ENCODE data around the gene CCDC66. TPM values are rescaled to one million over a fixed set of nuclear protein-coding genes. Genes with fewer than 3 reads are reported as not detected.
"Not testable (repeated sequence)": the region's sequence is repeated elsewhere in the genome, so short reads cannot be mapped to it uniquely, and the experiment has no call there.

Gene CCDC66
- total RNA-seq, 2 donors from 2014 or later = 24.9 to 49.2 TPM

DNA sequence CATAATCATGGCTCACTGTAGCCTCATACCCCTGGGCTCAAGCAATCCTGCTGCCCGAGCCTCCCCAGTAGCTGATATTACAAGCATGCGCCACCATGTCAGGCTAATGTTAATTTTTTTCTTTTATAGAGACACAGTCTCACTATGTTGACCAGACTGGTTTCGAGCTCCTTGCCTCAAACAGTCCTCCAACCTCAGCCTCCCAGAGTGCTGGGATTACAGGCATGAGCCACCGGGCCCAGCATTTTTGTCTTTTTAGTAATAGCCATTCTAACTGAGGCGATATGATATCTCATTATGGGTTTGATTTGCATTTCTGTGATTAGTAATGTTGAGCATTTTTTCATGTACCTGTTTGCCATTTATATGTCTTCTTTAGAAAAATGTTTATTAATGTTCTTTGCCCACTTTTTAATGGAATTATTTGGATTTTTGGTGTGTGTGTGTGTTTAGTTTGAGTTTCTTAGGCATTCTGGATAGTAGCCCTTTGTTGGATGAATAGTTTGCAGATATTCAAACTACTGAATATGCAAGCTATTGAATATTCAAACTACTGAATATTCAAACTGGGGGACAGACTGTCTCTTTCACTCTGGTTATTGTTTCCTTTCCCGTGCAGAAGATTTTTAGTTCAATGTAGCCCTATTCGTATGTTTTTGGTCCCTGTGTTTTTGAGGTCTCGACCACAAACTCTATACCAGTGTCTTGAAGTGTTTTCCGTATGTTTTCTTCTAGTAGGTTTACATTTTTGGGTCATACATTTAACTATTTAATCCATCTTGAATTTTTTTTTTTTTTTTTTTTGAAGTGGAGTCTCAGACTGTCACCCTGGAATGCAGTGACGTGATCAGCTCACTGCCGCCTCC, 39.2 kb downstream of the CCDC66 start:
- H3K27me3 Mint-ChIP-seq = no peaks in the 10 kb centered on the region
- H3K4me3 Mint-ChIP-seq = no peak overlapping the region
- peaks cover 49% of the 10 kb centered on the region for H3K36me3 Mint-ChIP-seq
- DNase-seq (ENCODE audit: low spot score) = no peak
- H3K27ac Mint-ChIP-seq = no peak overlapping the region
- peaks cover 19 to 24% of the 10 kb centered on the region in 2 donors for H3K4me1 Mint-ChIP-seq (ENCODE audit: low read depth in 2 of 2)
- ATAC-seq = no peak
- H3K9me3 Mint-ChIP-seq = no peaks in the 10 kb centered on the region

DNA sequence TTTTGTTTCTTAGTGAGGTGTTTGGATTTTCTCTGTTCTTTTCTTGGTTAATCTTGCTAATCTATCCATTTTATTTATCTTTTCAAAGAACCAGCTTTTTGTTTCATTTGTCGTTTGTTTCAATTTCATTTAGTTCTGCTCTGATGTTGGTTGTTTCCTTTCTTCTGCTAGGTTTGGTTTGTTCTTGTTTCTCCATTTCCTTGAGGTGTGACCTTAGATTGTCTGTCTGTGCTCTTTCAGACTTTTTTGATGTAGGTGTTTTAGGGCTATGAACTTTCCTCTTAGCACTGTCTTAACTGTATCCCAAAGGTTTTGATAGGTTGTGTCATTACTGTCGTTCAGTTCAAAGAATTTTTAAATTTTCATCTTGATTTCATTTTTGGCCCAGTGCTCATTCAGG, 51.5 kb downstream of the CCDC66 start:
- Mint-ChIP-seq H3K4me3 (peak overlapping the region; percentile 4), H3K36me3 (peaks cover 55% of the 10 kb centered on the region), H3K4me1 (ENCODE audit: low read depth in 2 of 2) (peaks cover 24 to 39% of the 10 kb centered on the region in 2 donors), H3K27ac (peak overlapping the region in 1 of 2 donors; percentile 9)
- DNase-seq (ENCODE audit: low spot score); ATAC-seq; H3K27me3 Mint-ChIP-seq; H3K9me3 Mint-ChIP-seq: not testable (repeated sequence)

DNA sequence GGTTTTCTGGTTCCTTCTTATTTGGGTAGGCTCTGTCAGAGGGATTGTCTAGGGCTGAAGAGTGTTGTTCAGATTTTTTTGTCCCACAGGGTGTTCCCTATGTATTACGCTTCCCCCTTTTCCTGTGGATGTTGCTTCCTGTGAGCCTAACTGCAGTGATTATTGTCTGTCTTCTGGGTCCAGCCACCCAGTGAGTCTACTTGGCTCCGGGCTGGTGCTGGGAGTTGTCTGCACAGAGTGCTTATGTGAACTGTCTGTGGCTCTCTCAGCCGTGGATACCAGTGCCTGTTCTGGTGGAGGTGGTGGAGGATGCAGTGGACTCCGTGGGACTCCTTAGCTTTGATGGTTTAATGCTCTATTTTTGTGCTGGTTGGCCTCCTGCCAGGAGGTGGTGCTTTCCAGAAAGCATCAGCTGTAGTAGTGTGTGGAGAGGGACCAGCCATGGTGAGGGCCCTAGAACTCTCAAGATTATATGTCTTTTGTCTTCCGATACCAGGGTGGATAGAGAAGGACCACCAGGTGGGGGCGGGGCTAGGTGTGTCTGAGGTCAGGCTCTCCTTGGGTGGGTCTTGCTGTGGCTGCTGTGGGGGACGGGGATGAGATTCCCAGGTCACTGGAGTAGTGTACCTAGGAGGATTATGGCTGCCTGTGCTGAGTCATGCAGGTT, 53.8 kb downstream of the CCDC66 start:
- ATAC-seq (no peak), DNase-seq (ENCODE audit: low spot score) (no peak)
- H3K27ac Mint-ChIP-seq = no peak overlapping the region
- H3K4me1 Mint-ChIP-seq (ENCODE audit: low read depth in 2 of 2) = peaks cover 22 to 39% of the 10 kb centered on the region in 2 donors
- H3K4me3 Mint-ChIP-seq = no peak overlapping the region
- no peaks in the 10 kb centered on the region for H3K27me3 Mint-ChIP-seq
- no peaks in the 10 kb centered on the region for H3K9me3 Mint-ChIP-seq
- peaks cover 41% of the 10 kb centered on the region for H3K36me3 Mint-ChIP-seq

DNA sequence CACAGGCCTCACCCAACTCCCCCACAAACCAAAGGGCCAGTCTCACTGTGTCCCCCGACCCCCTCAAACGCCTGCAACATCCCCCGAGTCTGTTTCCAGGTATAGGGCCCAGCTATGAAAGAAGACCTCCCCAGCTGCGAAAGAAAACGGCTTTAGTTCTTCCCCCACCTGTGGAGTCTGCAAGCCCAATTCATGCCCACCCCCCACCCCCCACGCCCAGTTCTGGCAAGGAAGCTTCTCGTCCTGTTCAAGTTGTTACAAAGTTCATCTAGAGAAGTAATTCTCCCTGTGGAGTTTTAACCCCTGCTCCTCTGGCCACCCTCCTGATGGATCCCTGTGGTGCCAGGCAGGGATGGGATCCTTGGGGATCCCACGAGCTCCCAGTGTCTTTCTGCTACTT, 54.4 kb downstream of the CCDC66 start:
- Mint-ChIP-seq H3K27ac (no peak overlapping the region), H3K36me3 (peaks cover 46% of the 10 kb centered on the region), H3K4me1 (ENCODE audit: low read depth in 2 of 2) (peaks cover 24 to 43% of the 10 kb centered on the region in 2 donors), H3K27me3 (no peaks in the 10 kb centered on the region), H3K9me3 (no peaks in the 10 kb centered on the region), H3K4me3 (no peak overlapping the region)
- DNase-seq (ENCODE audit: low spot score) = no peak
- no peak for ATAC-seq

DNA sequence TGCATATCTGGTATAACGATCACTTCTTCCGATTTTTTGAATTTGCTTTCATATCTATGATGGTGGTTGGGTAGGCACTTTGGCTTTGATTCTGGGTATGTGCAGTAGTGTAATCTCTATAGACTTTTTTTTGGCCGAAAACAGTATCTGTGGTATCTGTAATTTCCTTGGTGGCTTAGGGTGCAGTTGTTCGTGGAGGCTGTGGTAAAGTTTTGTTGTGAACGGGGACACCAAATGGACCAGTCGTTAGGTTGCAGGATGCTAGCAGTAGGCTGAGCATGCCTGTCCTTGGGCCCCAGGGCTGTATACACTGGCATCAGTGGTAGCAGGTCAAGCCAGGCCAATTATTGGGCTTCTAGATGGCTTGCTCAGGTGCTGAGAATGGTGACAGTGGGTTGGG, 55.2 kb downstream of the CCDC66 start:
- no peak overlapping the region for H3K27ac Mint-ChIP-seq
- ATAC-seq (no peak), DNase-seq (ENCODE audit: low spot score) (no peak)
- H3K9me3 Mint-ChIP-seq = no peaks in the 10 kb centered on the region
- peaks cover 44% of the 10 kb centered on the region for H3K36me3 Mint-ChIP-seq
- H3K4me1 Mint-ChIP-seq (ENCODE audit: low read depth in 2 of 2) = peaks cover 27 to 45% of the 10 kb centered on the region in 2 donors
- H3K4me3 Mint-ChIP-seq = peak overlapping the region; percentile 18
- no peaks in the 10 kb centered on the region for H3K27me3 Mint-ChIP-seq

DNA sequence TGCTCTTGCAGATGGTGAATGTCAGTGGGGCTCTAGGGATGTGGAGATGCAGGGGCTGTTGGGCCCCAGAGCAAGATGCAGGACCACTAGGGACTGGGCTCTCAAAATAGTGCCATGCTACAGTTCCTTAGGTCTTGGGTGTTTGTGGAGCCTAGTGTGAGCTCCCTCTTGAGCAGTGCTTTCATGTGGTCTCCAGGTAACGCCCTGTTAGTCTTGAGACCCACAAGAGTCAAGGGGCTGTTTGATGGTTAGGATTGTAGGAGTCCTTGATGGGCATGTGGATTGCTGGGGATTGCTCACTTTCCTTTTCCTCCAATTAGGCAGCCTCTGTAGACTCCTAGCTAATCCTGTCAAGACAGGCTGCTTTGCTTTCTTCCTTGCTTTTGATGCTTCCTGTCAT, 56.0 kb downstream of the CCDC66 start:
- Mint-ChIP-seq H3K9me3 (no peaks in the 10 kb centered on the region), H3K4me1 (ENCODE audit: low read depth in 2 of 2) (peaks cover 29 to 44% of the 10 kb centered on the region in 2 donors), H3K27me3 (no peaks in the 10 kb centered on the region), H3K27ac (no peak overlapping the region), H3K36me3 (peaks cover 51% of the 10 kb centered on the region), H3K4me3 (no peak overlapping the region)
- ATAC-seq = no peak
- DNase-seq (ENCODE audit: low spot score) = no peak

DNA sequence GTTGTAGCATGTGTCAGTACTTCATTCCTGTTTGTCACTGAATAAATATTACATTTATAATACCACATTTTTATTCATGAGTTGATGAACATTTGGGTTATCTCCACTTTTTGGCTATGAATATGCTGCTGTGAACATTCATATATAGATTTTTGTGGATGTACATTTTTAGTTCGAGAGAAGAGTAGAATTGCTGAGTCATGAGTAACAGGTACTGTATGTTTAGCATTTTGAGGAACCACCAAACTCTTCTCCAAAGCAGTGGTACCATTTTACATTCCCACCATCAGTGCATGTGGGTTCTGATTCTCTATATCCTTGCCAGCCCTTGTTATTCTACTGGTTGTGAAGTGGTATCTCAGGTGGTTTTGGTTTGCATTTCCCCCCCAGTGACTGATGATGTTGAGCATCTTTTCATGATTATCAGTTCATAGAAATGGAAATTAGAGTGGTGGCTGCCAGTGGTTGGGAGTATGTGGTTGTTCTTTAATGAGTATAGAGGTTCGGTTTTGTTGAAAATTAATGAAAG, 59.6 kb downstream of the CCDC66 start:
- Mint-ChIP-seq H3K27me3 (no peaks in the 10 kb centered on the region), H3K27ac (peak overlapping the region in 1 of 2 donors; percentile 44)

DNA sequence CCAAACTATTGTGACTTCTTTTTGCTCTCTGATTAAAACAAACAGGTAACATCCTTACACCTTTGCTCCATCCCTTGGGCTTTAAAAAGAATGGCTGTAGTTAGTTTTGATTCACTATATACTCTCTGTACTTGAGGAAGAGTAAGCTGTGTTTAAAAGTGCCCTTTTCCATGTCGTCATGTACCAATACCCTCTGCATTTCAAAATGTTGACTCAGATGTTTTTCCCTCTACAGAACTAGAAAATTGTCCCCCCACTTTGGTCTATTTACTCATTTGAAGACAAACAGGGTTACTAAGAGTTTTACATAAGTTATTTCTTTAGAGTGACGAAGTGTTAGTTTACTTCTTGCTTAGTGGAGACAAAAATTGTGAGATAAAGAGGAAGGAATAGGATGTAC, 63.4 kb downstream of the CCDC66 start:
- no peaks in the 10 kb centered on the region for H3K27me3 Mint-ChIP-seq
- H3K36me3 Mint-ChIP-seq = peaks cover 44% of the 10 kb centered on the region
- H3K27ac Mint-ChIP-seq = peak overlapping the region; percentile 22 to 47
- peaks cover 11 to 23% of the 10 kb centered on the region in 2 donors for H3K4me1 Mint-ChIP-seq (ENCODE audit: low read depth in 2 of 2)
- no peaks in the 10 kb centered on the region for H3K9me3 Mint-ChIP-seq
- no peak overlapping the region for H3K4me3 Mint-ChIP-seq
- ATAC-seq (peak in 1 of 2 donors; percentile 13), DNase-seq (ENCODE audit: low spot score) (no peak)

More for the DNA sequence above, 59.6 kb downstream of the CCDC66 start:
- Mint-ChIP-seq H3K4me3 (no peak overlapping the region), H3K4me1 (ENCODE audit: low read depth in 2 of 2) (peaks cover 18 to 33% of the 10 kb centered on the region in 2 donors), H3K9me3 (no peaks in the 10 kb centered on the region), H3K36me3 (peaks cover 38% of the 10 kb centered on the region)
- ATAC-seq (no peak), DNase-seq (ENCODE audit: low spot score) (no peak)

DNA sequence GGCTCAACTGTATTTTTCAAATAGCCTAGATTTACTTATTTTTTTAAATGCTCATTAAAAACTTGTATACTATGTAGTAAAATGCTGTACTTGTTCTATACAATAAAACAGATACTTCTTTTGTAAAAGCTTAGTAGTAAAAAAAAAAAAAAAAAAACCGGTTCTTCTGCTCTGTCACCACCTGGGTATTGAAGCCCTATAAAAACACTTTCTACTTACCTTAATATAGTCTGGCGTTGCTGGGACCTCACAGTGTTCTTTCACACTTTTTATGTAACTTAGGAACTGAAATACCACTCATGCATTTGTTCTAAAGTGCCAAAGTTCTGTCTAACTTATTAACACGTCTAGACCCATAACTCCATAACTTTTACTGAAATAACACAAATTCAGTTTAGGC, 64.7 kb downstream of the CCDC66 start:
- no peak overlapping the region for H3K27ac Mint-ChIP-seq
- H3K27me3 Mint-ChIP-seq = no peaks in the 10 kb centered on the region
- no peaks in the 10 kb centered on the region for H3K9me3 Mint-ChIP-seq
- ATAC-seq = no peak
- peaks cover 36% of the 10 kb centered on the region for H3K36me3 Mint-ChIP-seq
- H3K4me1 Mint-ChIP-seq (ENCODE audit: low read depth in 2 of 2) = peaks cover 8 to 16% of the 10 kb centered on the region in 2 donors
- no peak overlapping the region for H3K4me3 Mint-ChIP-seq
- DNase-seq (ENCODE audit: low spot score) = no peak

DNA sequence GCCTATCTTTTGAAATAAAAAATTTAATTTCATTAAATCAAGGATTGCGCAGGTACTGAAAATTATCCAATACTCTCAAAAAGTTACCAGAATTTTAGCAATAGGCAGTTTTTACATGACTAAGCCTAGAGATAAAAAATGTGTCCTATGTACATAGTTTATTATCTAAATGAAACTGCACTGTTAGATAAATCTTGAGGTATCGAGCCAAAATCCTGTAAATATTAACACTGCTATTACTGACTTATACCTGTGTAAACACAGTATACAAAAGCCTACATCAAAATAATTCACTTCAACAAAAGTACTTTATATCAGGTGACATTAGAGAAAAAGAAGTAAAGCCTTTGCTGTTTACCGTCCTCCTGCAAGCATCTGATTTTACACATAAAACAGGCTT, 65.4 kb downstream of the CCDC66 start:
- H3K27ac Mint-ChIP-seq = no peak overlapping the region
- H3K9me3 Mint-ChIP-seq = no peaks in the 10 kb centered on the region
- H3K36me3 Mint-ChIP-seq = peaks cover 31% of the 10 kb centered on the region

DNA sequence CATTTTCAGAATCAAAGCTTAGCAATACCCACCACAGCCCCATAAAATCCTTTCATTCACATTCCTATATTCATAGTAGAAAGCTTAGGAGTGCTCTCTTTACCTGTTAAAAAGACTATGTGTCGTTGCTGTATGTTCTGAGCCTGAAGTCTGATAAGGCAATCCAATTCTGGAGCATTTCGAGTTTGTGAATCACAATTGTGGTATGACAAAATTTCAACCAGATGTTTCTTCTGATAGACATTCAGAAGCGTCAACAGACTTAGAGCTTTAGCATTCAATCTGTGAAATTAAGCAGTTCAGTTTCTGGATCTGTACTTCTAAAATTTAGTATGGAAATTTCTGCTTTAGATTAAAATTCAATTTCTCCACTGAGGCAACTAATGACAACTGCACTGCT, 67.8 kb downstream of the CCDC66 start:
- H3K36me3 Mint-ChIP-seq = peaks cover 25% of the 10 kb centered on the region
- H3K9me3 Mint-ChIP-seq = no peaks in the 10 kb centered on the region
- no peak overlapping the region for H3K27ac Mint-ChIP-seq
- no peaks in the 10 kb centered on the region for H3K27me3 Mint-ChIP-seq
- DNase-seq (ENCODE audit: low spot score) (no peak), ATAC-seq (no peak)
- H3K4me1 Mint-ChIP-seq (ENCODE audit: low read depth in 2 of 2) = peaks cover 6 to 8% of the 10 kb centered on the region in 2 donors
- H3K4me3 Mint-ChIP-seq = no peak overlapping the region

More for the DNA sequence above, 65.4 kb downstream of the CCDC66 start:
- H3K27me3 Mint-ChIP-seq = no peaks in the 10 kb centered on the region
- no peak for ATAC-seq
- DNase-seq (ENCODE audit: low spot score) = no peak
- H3K4me1 Mint-ChIP-seq (ENCODE audit: low read depth in 2 of 2) = peaks cover 6 to 9% of the 10 kb centered on the region in 2 donors
- no peak overlapping the region for H3K4me3 Mint-ChIP-seq

DNA sequence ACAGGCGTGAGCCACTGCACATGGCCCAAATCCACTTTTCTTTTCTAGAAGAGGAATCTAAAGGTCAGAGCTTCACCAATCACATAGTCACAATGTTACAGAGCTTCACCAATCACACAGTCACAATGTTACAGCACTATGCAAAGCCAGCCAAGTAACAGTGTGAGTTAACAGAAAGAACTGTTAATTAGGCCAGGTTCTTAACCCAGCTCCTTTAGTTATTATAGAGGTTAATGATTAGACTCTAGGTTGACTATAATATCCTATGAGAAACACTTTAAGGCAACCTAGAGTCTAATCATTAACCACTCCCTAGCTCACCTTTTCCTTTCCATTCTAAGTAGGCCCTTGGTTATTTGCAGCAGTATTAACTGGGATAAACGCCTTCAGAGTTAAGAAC, 72.1 kb downstream of the CCDC66 start:
- Mint-ChIP-seq H3K9me3 (no peaks in the 10 kb centered on the region), H3K4me1 (ENCODE audit: low read depth in 2 of 2) (peaks cover 4% of the 10 kb centered on the region in 2 donors), H3K4me3 (no peak overlapping the region), H3K36me3 (peaks cover 17% of the 10 kb centered on the region), H3K27me3 (no peaks in the 10 kb centered on the region), H3K27ac (peak overlapping the region in 1 of 2 donors; percentile 9)
- DNase-seq (ENCODE audit: low spot score) (no peak), ATAC-seq (no peak)

DNA sequence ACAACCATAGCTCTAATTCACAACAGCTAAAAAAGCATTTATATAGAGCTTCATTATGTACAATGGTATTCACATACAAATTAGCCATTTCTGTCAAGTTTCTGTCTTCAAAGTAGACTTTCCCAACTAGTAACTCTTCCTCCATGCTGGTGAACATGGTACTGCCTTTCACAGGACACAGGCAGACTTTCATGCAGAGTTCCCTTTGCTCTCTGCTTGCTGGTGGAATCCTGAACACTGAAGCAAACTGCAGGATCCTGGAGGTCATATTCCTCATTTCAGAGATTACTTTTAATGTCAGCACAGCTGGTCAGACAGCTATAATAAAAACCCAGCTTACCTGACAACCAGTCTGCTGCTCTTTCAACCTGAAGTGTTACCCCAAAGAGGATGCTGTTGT, 72.5 kb downstream of the CCDC66 start:
- no peak overlapping the region for H3K4me3 Mint-ChIP-seq
- DNase-seq (ENCODE audit: low spot score) = no peak
- peak overlapping the region in 1 of 2 donors; percentile 9 for H3K27ac Mint-ChIP-seq
- H3K36me3 Mint-ChIP-seq = peaks cover 17% of the 10 kb centered on the region
- H3K27me3 Mint-ChIP-seq = no peaks in the 10 kb centered on the region
- H3K9me3 Mint-ChIP-seq = no peaks in the 10 kb centered on the region
- peaks cover 4% of the 10 kb centered on the region in 2 donors for H3K4me1 Mint-ChIP-seq (ENCODE audit: low read depth in 2 of 2)
- no peak for ATAC-seq

DNA sequence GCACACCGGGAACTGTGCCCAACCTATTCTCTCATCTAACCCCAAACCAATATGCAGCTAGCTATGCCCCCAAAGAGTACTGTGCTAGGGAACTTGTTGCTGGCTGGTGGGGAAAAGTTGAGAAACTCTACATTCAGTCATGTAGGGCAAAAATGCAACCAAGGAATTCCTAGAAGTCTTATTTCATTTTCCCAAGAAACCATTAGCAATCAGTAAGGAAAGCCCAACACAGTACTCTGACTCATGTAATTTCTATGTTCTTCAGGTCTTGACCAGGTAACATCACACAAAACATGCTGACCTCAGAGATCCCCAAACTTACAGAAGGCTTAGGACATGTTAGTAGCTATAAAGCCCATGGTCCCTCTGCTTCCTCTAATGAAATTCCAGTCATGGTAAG, 74.0 kb downstream of the CCDC66 start:
- DNase-seq (ENCODE audit: low spot score) (no peak), ATAC-seq (no peak)
- no peaks in the 10 kb centered on the region for H3K9me3 Mint-ChIP-seq
- H3K36me3 Mint-ChIP-seq = peaks cover 12% of the 10 kb centered on the region
- H3K27ac Mint-ChIP-seq = no peak overlapping the region
- no peak overlapping the region for H3K4me3 Mint-ChIP-seq
- H3K4me1 Mint-ChIP-seq (ENCODE audit: low read depth in 2 of 2) = peaks cover 4% of the 10 kb centered on the region in 2 donors
- no peaks in the 10 kb centered on the region for H3K27me3 Mint-ChIP-seq

Measured in natural killer cell treated with Interleukin-12 subunit alpha and Interleukin-12 subunit beta and Interleukin-15 and Interleukin-18, amount 100 ng/mL, for 72 hours (primary cell).